Smooth muscle cell (in vitro differentiated cells): ENCODE data around the gene CENPM. TPM values are rescaled to one million over a fixed set of nuclear protein-coding genes. Genes with fewer than 3 reads are reported as not detected.

Experiments
- DNase-seq: peaks from one replicate; lab custom pipeline; 2025; ENCODE audit not compliant: unreplicated experiment; lab: John Stamatoyannopoulos, UW
- H2AFZ ChIP-seq: fragments of 200-600 bp; sonication (generic); 2 replicates; pipeline ENCODE4 v1.6.0; 2016; ENCODE audit warnings: antibody characterized with exemption, low read depth, mild to moderate bottlenecking
- H3F3A ChIP-seq: fragments of 200-600 bp; sonication (generic); 2 replicates; pipeline ENCODE4 v1.6.0; 2017; ENCODE audit warnings: antibody characterized with exemption, low read depth
- H3K27ac ChIP-seq: fragments of 200-600 bp; sonication (generic); 2 replicates; pipeline ENCODE4 v1.5.1; 2016; ENCODE audit warnings: low read depth, mild to moderate bottlenecking
- H3K27me3 ChIP-seq: fragments of 200-600 bp; sonication (generic); 2 replicates; pipeline ENCODE4 v1.6.1; 2016; ENCODE audit warnings: low read depth, mild to moderate bottlenecking
- H3K36me3 ChIP-seq: fragments of 200-600 bp; sonication (generic); 2 replicates; pipeline ENCODE4 v1.5.1; 2016; ENCODE audit warnings: low read depth
- H3K4me1 ChIP-seq: fragments of 200-600 bp; sonication (generic); 2 replicates; pipeline ENCODE4 v1.5.1; 2016; ENCODE audit warnings: low read depth
- H3K4me2 ChIP-seq: fragments of 200-600 bp; sonication (generic); 2 replicates; pipeline ENCODE4 v1.6.0; 2016; ENCODE audit warnings: mild to moderate bottlenecking
- H3K4me3 ChIP-seq: fragments of 200-600 bp; sonication (generic); 2 replicates; pipeline ENCODE4 v1.5.1; 2016; ENCODE audit warnings: mild to moderate bottlenecking
- H3K79me2 ChIP-seq: fragments of 200-600 bp; sonication (generic); 2 replicates; pipeline ENCODE4 v1.6.0; 2016; ENCODE audit warnings: low read depth, mild to moderate bottlenecking
- H3K9ac ChIP-seq: fragments of 200-600 bp; sonication (generic); 2 replicates; pipeline ENCODE4 v1.6.0; 2016; ENCODE audit warnings: low read depth
- H3K9me3 ChIP-seq: fragments of 200-600 bp; sonication (generic); replicated peaks from 2 replicates; pipeline ENCODE4 v1.5.1; 2016; ENCODE audit warnings: low read depth
- H4K20me1 ChIP-seq: fragments of 200-600 bp; sonication (generic); 2 replicates; pipeline ENCODE4 v1.6.0; 2016; ENCODE audit warnings: low read depth
- CTCF ChIP-seq: fragments of 200-600 bp; sonication (generic); IDR thresholded peaks from 2 replicates; pipeline ENCODE4 v1.5.1; 2017; ENCODE audit warnings: borderline replicate concordance, mild to moderate bottlenecking, antibody characterized with exemption; ENCODE audit not compliant: insufficient read depth, poor library complexity, severe bottlenecking
- WGBS: methylation state at CpG from one replicate; pipeline ENCODE4 v1.1.7; 2016; ENCODE audit warnings: low lambda C conversion rate; 5-methylcytosine and 5-hydroxymethylcytosine counted together
- polyA plus RNA-seq: library from polyadenylated mRNA; unstranded; fragments of >200 nt; fragmentation: Nextera tagmentation; extraction: Ambion mirVana; gene quantifications from 2 replicates; pipeline ENCODE4 v1.2.1, GENCODE V29; 2016
- total RNA-seq: library from RNA; depleted of rRNA; stranded (reverse); fragments of >200 nt; gene quantifications from 2 replicates; pipeline ENCODE4 v1.2.3, GENCODE V29; 2014

Gene CENPM
- total and polyA plus RNA-seq, 2 experiments from 2014 or later = 5.6 to 16.0 TPM

- Histone ChIP-seq H3K27me3 (peaks cover 32% of the 10 kb centered on the region), H3K9ac (no peak overlapping the region), H3K79me2 (no peaks in the 10 kb centered on the region), H3K36me3 (no peaks in the 10 kb centered on the region), H3K4me2 (no peak overlapping the region), H4K20me1 (no peaks in the 10 kb centered on the region), H3F3A (no peaks in the 10 kb centered on the region), H3K4me3 (no peak overlapping the region), H3K27ac (no peak overlapping the region), H3K4me1 (peaks cover 10% of the 10 kb centered on the region), H3K9me3 (no peaks in the 10 kb centered on the region), H2AFZ (no peak overlapping the region)
- no peak for DNase-seq
- WGBS = 90% methylated on average over 4 of the region's 4 CpGs
- TF ChIP-seq CTCF = no peak
Measured at GRCh38 chr22:41922940-41923594, 23.9 kb downstream of the CENPM start.

- no peak overlapping the region for H2AFZ ChIP-seq
- no peaks in the 10 kb centered on the region for H3K36me3 ChIP-seq
- H3K4me2 ChIP-seq = no peak overlapping the region
- H3K79me2 ChIP-seq = no peaks in the 10 kb centered on the region
- DNase-seq = no peak
- H4K20me1 ChIP-seq = no peaks in the 10 kb centered on the region
- WGBS = 97% methylated on average over 5 of the region's 5 CpGs
- H3K27me3 ChIP-seq = peaks cover 38% of the 10 kb centered on the region
- no peak overlapping the region for H3K9ac ChIP-seq
- H3F3A ChIP-seq = no peaks in the 10 kb centered on the region
- H3K9me3 ChIP-seq = no peaks in the 10 kb centered on the region
- no peak overlapping the region for H3K27ac ChIP-seq
- peaks cover 10% of the 10 kb centered on the region for H3K4me1 ChIP-seq
- no peak for TF ChIP-seq CTCF
- no peak overlapping the region for H3K4me3 ChIP-seq
Measured at GRCh38 chr22:41922328-41922727, 24.6 kb downstream of the CENPM start.

- Histone ChIP-seq H3K9ac (no peak overlapping the region), H3K27me3 (peaks cover 38% of the 10 kb centered on the region), H3K79me2 (no peaks in the 10 kb centered on the region), H3K36me3 (no peaks in the 10 kb centered on the region), H3K27ac (no peak overlapping the region), H2AFZ (no peak overlapping the region), H3K4me2 (peak overlapping the region; percentile 98), H3F3A (no peaks in the 10 kb centered on the region), H3K4me3 (peak overlapping the region; percentile 56), H4K20me1 (no peaks in the 10 kb centered on the region), H3K9me3 (no peaks in the 10 kb centered on the region), H3K4me1 (peaks cover 8% of the 10 kb centered on the region)
- TF ChIP-seq CTCF = no peak
- DNase-seq = no peak
- 76% methylated on average over 16 of the region's 21 CpGs for WGBS
Measured at GRCh38 chr22:41920271-41920976, 26.5 kb downstream of the CENPM start.
